H4 (cell line): ENCODE data around the gene TMEM176A. TPM values are rescaled to one million over a fixed set of nuclear protein-coding genes. Genes with fewer than 3 reads are reported as not detected.
"Not testable (repeated sequence)": the region's sequence is repeated elsewhere in the genome, so short reads cannot be mapped to it uniquely, and the experiment has no call there.

Experiments used
- DNase-seq: peaks from one replicate; pipeline ENCODE4 v3.0.0-alpha.2; 2015; ENCODE audit warnings: low spot score
- total RNA-seq: library from RNA; depleted of rRNA; stranded (reverse); fragments of >200 nt; shearing (Covaris generic); gene quantifications from 2 replicates; pipeline ENCODE4 v1.2.3, GENCODE V29; 2014

The TMEM176A gene
- total RNA-seq, 1 experiment from 2014 or later: not detected

- peak; percentile 68 for DNase-seq
Measured at GRCh38 chr7:150788474-150789269, 11.9 kb upstream of the TMEM176A start.

GRCh38 chr7:150790416-150791075 is 10.0 kb upstream of the TMEM176A start:
- no peak for DNase-seq

- no peak for DNase-seq
Measured at GRCh38 chr7:150791304-150791703, 9.3 kb upstream of the TMEM176A start.

- no peak for DNase-seq
Measured at GRCh38 chr7:150791746-150792452, 8.7 kb upstream of the TMEM176A start.

GRCh38 chr7:150793569-150794238 is 6.9 kb upstream of the TMEM176A start:
- DNase-seq: no peak

GRCh38 chr7:150797661-150798060 is 2.9 kb upstream of the TMEM176A start:
- DNase-seq: no peak

GRCh38 chr7:150799156-150799555 is 1.4 kb upstream of the TMEM176A start:
- no peak for DNase-seq

- DNase-seq: no peak
Measured at GRCh38 chr7:150799741-150800580, 608 bp upstream of the TMEM176A start, which contains the start of gene TMEM176B. TSS of gene TMEM176B (minus strand) at chr7:150800364. CDS start at chr7:150796569, 3,795 bp downstream.

- no peak for DNase-seq
Measured at GRCh38 chr7:150801242-150801945, 825 bp downstream of the TMEM176A start.

GRCh38 chr7:150801946-150802771 is 1.6 kb downstream of the TMEM176A start:
- DNase-seq: no peak

- DNase-seq: no peak
Measured at GRCh38 chr7:150803161-150803860, 2.7 kb downstream of the TMEM176A start.

GRCh38 chr7:150804802-150805201 is 4.2 kb downstream of the TMEM176A start:
- no peak for DNase-seq

- no peak for DNase-seq
Measured at GRCh38 chr7:150805864-150806263, 5.3 kb downstream of the TMEM176A start.

- DNase-seq: no peak
Measured at GRCh38 chr7:150806454-150806853, 5.9 kb downstream of the TMEM176A start.

GRCh38 chr7:150806863-150807262 is 6.3 kb downstream of the TMEM176A start:
- no peak for DNase-seq

- not testable (repeated sequence) for DNase-seq
Measured at GRCh38 chr7:150807616-150808438, 7.3 kb downstream of the TMEM176A start.

- no peak for DNase-seq
Measured at GRCh38 chr7:150814328-150815001, 13.9 kb downstream of the TMEM176A start.
